Liver (tissue), 3 donors: ENCODE results near the gene IL13.

Experiments
- CTCF ChIP-seq: fragments of 150-350 bp; IDR thresholded peaks from 2 replicates; pipeline ENCODE4 v1.5.1; 2017; ENCODE audit warnings: improper control_type of control experiment, low read depth, low read length; ENCODE audit not compliant: missing input control
- JUND ChIP-seq, 2 donors: IDR thresholded peaks; 2 replicates each; pipeline ENCODE4 v1.6.1; 2016; ENCODE audit warnings: antibody characterized with exemption in 2 of 2
- RAD21 ChIP-seq, 2 donors: IDR thresholded peaks; 2 replicates each; pipeline ENCODE4 v1.6.1; 2016; ENCODE audit warnings: antibody characterized with exemption in 2 of 2, mild to moderate bottlenecking in 2 of 2
- TAF1 ChIP-seq: conservative IDR thresholded peaks from 2 replicates; pipeline ENCODE4 v1.6.1; 2016; ENCODE audit warnings: antibody characterized with exemption, mild to moderate bottlenecking
- YY1 ChIP-seq: IDR thresholded peaks from 2 replicates; pipeline ENCODE4 v1.6.1; 2016; ENCODE audit warnings: antibody characterized with exemption, mild to moderate bottlenecking
- TF ChIP-seq, protein P1 (sequence below): IDR thresholded peaks from 2 replicates; pipeline ENCODE4 v1.6.1; 2016; ENCODE audit warnings: antibody characterized with exemption
- TF ChIP-seq, protein P2 (sequence below): IDR thresholded peaks from 2 replicates; pipeline ENCODE4 v1.6.1; 2016; ENCODE audit warnings: antibody characterized with exemption
- donor health status: healthy.
- donor health status: healthy.

DNA sequence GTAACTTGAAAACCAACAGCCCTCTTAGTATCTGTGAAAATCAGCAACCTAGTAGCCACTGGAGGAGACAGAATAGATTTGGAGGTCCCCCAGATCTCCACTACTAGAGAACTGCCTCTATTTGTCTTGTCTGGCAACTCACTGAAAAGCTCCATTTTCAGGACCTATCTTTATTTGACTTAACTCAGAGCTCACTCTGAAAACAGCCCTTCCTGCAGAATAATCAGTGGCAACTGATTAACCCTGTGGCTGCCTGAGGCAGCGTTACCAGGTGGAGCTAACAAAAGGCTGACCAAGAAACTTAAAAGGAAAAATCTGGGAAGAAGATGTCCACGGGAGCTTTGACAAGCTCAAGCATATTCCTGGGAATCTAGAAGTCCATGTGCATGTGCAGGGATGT is 10.5 kb upstream of the IL13 start:
- TF ChIP-seq CTCF (no peak), TAF1 (no peak), JUND (IDR thresholded peaks at IDR 0.05) (no peak), RAD21 (IDR thresholded peaks at IDR 0.05) (no peak), YY1 (no peak)
- TF ChIP-seq, protein P1, sequence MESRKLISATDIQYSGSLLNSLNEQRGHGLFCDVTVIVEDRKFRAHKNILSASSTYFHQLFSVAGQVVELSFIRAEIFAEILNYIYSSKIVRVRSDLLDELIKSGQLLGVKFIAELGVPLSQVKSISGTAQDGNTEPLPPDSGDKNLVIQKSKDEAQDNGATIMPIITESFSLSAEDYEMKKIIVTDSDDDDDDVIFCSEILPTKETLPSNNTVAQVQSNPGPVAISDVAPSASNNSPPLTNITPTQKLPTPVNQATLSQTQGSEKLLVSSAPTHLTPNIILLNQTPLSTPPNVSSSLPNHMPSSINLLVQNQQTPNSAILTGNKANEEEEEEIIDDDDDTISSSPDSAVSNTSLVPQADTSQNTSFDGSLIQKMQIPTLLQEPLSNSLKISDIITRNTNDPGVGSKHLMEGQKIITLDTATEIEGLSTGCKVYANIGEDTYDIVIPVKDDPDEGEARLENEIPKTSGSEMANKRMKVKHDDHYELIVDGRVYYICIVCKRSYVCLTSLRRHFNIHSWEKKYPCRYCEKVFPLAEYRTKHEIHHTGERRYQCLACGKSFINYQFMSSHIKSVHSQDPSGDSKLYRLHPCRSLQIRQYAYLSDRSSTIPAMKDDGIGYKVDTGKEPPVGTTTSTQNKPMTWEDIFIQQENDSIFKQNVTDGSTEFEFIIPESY = no peak
- TF ChIP-seq, protein P2, sequence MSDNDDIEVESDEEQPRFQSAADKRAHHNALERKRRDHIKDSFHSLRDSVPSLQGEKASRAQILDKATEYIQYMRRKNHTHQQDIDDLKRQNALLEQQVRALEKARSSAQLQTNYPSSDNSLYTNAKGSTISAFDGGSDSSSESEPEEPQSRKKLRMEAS = no peak
